Measurements from ENCODE around the gene NKAIN4. TPM values are rescaled to one million over a fixed set of nuclear protein-coding genes. Genes with fewer than 3 reads are reported as not detected.
"Not testable (repeated sequence)": the region's sequence is repeated elsewhere in the genome, so short reads cannot be mapped to it uniquely, and the experiment has no call there.

NKAIN4 gene
- total RNA-seq, 2 donors from 2014 or later, result not detected

DNA sequence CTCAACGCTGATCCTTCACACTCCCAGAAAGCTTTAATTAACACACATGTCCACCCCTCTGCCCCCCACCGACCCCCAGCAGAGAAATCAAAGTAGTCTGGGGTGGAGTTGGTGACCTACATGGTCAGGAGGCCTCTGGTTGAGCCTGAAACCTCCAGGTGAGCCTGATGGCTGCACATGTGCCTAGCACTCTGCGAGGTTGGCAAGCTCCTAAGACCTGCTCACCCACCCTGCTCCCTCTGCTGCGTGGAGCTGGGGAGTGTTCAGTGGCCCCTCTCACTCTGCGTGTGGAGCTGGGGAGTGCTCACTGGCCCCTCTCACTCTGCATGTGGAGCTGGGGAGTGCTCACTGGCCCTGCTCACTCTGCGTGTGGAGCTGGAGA lies 30.4 kb downstream of the NKAIN4 start:
- H3K27me3 Mint-ChIP-seq, result peaks cover under 1 to 9% of the 10 kb centered on the region in 2 donors
- DNase-seq (ENCODE audit: low spot score) (peak; percentile 49), ATAC-seq (no peak)
- H3K27ac Mint-ChIP-seq, result no peak overlapping the region
- H3K36me3 Mint-ChIP-seq, result no peaks in the 10 kb centered on the region
- H3K4me3 Mint-ChIP-seq, result no peak overlapping the region
- no peaks in the 10 kb centered on the region for H3K4me1 Mint-ChIP-seq (ENCODE audit: low read depth in 2 of 2)
- H3K9me3 Mint-ChIP-seq, result no peaks in the 10 kb centered on the region

DNA sequence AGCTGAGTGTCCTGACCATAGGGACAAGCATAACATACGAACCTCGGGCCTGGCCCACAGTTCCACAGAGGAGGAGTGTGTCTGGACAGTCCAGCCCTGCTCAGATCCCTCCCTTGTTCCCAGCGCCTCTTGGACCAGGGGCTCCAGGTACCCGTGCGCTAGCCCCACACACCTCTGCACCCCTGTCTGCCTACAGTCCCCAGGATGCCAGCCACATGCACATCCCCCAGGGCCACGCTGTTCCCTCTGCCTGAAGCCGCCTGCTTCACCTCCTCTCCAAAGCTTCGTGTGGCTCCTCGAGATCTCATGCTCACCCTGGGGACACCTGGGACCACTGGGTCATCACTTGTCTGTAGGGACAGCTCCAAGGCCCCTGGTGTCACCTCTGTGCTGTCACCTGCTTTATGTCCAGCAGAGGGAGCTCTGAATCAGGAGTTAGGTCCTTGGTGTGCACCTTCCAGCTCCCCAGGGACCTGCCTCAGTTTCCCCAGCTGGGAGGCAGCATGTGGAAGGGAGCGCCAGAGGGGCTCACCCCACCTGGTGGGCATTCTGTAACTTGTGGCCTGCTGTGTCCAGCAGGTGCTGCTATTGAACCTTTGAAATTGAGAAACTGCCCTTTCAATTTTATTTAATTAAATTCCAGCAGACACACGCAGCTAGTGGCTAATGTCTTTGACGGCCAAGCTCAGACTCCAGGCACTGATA lies 31.0 kb downstream of the NKAIN4 start:
- H3K4me3 Mint-ChIP-seq, result no peak overlapping the region
- H3K27ac Mint-ChIP-seq, result no peak overlapping the region
- ATAC-seq (peak; percentile 46 to 56), DNase-seq (ENCODE audit: low spot score) (peak; percentile 66)
- H3K36me3 Mint-ChIP-seq, result no peaks in the 10 kb centered on the region
- no peaks in the 10 kb centered on the region for H3K9me3 Mint-ChIP-seq
- peaks cover 0 to 9% of the 10 kb centered on the region in 2 donors for H3K27me3 Mint-ChIP-seq
- H3K4me1 Mint-ChIP-seq (ENCODE audit: low read depth in 2 of 2), result no peaks in the 10 kb centered on the region

DNA sequence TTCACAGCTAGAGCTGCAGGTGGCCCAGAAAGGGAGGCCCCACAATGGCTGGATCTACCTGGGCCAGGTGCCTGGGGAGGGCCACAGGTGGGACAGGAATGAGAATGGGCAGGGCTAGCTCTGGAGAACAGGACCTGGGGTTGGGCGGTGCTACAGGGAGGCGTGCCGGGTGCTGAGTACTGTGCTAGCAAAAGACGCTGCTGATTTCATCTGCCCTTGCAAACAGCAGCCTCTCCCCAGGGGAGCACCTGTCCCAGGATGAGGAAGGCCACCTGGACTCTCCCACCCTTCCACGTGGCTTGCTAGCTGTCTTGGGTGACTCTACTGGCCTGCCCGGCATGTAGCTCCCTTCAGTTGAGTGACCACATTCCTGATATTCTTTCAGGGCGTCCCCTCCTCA lies 31.7 kb downstream of the NKAIN4 start:
- Mint-ChIP-seq H3K27ac (no peak overlapping the region), H3K27me3 (peaks cover 0 to 9% of the 10 kb centered on the region in 2 donors), H3K4me1 (ENCODE audit: low read depth in 2 of 2) (no peaks in the 10 kb centered on the region), H3K36me3 (no peaks in the 10 kb centered on the region), H3K9me3 (no peaks in the 10 kb centered on the region), H3K4me3 (no peak overlapping the region)
- peak; percentile 56 for DNase-seq (ENCODE audit: low spot score)
- ATAC-seq, result no peak

DNA sequence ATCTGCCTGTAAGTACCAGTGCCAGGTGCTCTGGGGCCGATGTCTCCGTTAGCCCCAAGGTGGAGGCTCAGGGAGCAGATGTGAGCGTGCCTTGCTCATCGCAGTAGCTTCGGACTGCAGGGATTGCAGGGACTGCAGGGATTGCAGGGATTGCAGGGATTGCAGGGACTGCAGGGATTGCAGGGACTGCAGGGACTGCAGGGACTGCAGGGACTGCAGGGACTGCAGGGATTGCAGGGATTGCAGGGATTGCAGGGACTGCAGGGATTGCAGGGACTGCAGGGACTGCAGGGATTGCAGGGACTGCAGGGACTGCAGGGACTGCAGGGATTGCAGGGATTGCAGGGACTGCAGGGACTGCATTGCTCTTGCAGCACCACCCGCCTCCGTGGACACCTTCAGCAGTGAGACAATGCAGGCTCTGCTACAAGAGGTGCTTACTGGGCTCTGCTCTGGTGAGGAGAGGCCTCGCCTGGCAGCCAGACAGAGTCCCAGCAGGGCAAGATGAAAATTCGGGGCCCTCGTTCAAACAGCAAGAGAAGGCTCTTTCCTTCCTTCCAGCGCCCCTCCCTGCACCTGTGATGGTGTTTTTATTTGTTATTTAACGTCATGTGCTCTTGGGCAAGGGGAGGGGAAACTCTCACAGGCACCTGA lies 32.7 kb downstream of the NKAIN4 start:
- H3K4me1 Mint-ChIP-seq (ENCODE audit: low read depth in 2 of 2); DNase-seq (ENCODE audit: low spot score); H3K9me3 Mint-ChIP-seq; H3K4me3 Mint-ChIP-seq; H3K27ac Mint-ChIP-seq; ATAC-seq; H3K36me3 Mint-ChIP-seq; H3K27me3 Mint-ChIP-seq: not testable (repeated sequence)

DNA sequence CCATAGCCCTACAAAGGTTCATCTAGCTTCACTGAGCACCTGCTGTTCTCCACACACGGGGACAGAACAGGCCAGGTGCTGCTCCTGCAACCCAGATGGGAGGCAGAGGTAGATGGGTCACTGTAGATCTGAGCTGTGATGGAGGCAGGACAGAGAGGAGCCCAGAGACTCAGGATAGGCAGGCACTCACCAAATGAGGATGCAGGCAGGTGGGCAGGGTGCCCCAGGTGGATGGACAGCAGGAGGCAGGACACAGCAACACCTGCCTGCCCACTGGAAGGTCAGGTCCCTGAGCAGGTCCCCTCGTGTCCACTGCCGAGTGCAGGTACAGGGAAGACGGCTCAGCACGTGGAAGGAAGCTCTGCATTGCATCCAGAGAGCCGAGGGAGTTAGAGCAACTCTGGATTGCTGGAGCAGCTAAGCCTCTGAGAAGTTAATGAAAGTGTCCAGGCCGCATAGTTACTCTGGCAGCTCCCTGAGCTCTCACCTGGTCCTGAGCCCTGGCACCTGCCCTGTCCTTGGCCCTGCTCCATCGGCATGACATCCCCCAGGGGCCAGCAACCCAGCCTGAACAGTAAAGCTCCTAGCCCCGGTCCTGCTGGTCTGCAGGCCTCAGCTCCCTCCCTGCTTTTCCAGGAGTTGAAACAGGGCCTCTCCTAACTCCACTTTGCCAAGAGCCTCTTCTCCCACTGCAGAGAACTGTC lies 33.4 kb downstream of the NKAIN4 start:
- Mint-ChIP-seq H3K4me1 (ENCODE audit: low read depth in 2 of 2) (peaks cover 0 to 4% of the 10 kb centered on the region in 2 donors), H3K36me3 (no peaks in the 10 kb centered on the region), H3K4me3 (no peak overlapping the region), H3K27ac (no peak overlapping the region), H3K27me3 (peaks cover 0 to 9% of the 10 kb centered on the region in 2 donors), H3K9me3 (no peaks in the 10 kb centered on the region)
- no peak for DNase-seq (ENCODE audit: low spot score)
- no peak for ATAC-seq

DNA sequence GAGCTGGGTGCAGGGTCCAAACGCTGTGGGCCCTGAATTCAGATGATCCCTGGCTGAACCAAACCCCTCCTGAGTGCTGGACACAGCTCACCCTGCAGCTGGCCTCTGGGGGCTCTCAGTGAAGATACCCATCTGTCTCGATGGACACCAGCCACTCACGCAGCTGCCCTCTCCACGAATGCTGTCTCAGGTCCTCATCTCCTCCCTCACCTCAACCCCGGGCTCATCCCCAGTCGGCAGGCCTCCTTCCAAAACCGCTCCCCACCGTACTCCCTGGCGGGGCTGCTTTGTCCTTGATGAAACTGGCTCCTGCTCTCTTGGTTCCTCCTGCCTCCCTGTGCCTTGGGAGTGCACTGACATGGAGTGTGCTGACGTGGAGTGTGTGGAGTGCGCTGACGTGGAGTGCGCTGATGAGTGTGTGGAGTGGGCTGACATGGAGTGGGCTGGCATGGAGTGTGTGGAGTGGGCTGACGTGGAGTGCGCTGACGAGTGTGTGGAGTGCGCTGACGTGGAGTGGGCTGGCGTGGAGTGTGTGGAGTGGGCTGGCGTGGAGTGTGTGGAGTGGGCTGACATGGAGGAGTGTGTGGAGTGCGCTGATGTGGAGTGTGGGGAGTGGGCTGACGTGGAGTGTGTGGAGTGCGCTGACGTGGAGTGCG lies 34.3 kb downstream of the NKAIN4 start:
- DNase-seq (ENCODE audit: low spot score) (no peak), ATAC-seq (no peak)
- Mint-ChIP-seq H3K36me3 (peaks cover 4% of the 10 kb centered on the region), H3K9me3 (no peaks in the 10 kb centered on the region), H3K27ac (no peak overlapping the region), H3K4me1 (ENCODE audit: low read depth in 2 of 2) (peaks cover 4 to 8% of the 10 kb centered on the region in 2 donors), H3K4me3 (no peak overlapping the region), H3K27me3 (peaks cover 0 to 9% of the 10 kb centered on the region in 2 donors)

DNA sequence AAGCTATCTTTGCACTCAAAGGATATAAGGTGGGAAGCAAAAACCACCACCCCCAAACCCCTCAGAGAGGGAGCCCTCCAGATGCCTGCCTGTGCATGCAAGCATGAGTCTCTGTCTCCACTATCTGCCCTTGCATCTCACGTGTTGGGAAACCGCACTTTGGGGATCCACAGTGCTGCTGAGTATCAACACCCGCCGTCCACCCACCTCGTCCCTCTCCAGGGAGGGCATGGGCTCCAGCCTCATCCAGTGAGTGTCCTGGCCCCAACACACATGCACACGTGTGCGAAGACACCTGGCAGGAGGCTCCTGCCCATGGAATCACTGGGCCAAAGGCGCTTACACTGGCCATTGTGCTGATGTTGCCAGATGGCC lies 34.8 kb downstream of the NKAIN4 start:
- Mint-ChIP-seq H3K9me3 (no peaks in the 10 kb centered on the region), H3K4me1 (ENCODE audit: low read depth in 2 of 2) (peaks cover 10 to 13% of the 10 kb centered on the region in 2 donors), H3K36me3 (peaks cover 6% of the 10 kb centered on the region), H3K4me3 (no peak overlapping the region), H3K27me3 (peaks cover 0 to 9% of the 10 kb centered on the region in 2 donors), H3K27ac (no peak overlapping the region)
- ATAC-seq, result no peak
- no peak for DNase-seq (ENCODE audit: low spot score)

DNA sequence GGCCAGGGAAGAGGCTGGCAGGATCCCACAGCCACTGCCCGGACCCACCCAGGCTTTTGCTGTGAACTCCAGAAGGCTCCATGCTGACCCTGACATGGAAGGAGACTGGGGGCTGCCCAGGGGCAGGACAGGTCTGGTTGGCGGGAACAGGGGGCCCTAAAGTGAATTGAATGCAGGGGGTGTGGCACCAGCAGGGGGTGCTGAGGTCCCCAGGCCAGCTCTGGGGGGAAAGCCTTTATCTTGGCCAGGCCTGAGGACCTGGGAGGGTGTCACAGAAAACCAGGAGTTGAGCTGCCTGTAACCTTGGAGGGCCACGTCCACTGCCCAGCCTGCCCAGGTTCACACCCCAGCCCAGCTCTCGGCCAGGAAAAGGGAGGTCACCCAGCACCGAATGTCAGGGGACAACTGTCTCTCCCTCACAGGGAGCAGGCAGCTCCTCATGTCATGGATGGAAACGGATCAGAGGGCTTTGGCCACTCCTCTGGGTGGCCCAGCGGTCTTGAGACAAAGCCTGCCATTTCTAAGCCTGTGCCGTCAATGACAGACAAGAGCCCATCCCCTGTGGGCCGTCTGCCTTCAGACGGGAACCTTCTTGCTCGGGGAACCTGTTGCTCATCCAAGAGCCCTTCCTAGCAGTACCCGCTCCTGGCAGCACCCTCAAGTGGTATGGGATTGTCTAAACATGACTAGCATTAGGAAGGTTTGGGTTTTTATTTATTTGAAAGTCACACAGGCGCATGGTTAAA lies 35.4 kb downstream of the NKAIN4 start:
- Mint-ChIP-seq H3K27ac (no peak overlapping the region), H3K4me3 (no peak overlapping the region), H3K4me1 (ENCODE audit: low read depth in 2 of 2) (peaks cover 15 to 18% of the 10 kb centered on the region in 2 donors), H3K36me3 (peaks cover 11% of the 10 kb centered on the region), H3K9me3 (no peaks in the 10 kb centered on the region), H3K27me3 (peaks cover 0 to 9% of the 10 kb centered on the region in 2 donors)
- no peak for DNase-seq (ENCODE audit: low spot score)
- no peak for ATAC-seq

DNA sequence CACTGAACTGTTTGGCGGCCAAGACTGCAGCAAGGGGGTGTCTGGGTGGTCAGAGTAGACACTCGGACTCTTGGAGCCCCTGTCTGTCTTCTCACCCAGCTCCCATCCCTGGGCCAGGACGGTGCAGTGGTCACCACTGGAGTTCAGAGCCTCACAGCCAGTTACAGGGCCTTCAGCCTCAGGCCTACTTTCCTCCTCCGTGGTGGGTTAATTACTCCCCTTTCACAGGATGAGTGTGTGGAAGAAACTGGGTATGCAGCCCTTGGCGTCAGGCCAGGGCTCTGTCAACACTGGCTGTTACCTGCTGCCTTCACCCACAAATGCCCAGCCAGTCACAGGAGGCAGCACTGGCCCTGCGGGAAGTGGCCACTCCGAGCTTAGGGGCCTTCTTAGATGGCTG lies 36.6 kb downstream of the NKAIN4 start:
- Mint-ChIP-seq H3K4me1 (ENCODE audit: low read depth in 2 of 2) (peaks cover 25% of the 10 kb centered on the region in 2 donors), H3K4me3 (no peak overlapping the region), H3K36me3 (peaks cover 17% of the 10 kb centered on the region), H3K27ac (no peak overlapping the region), H3K27me3 (peaks cover 0 to 9% of the 10 kb centered on the region in 2 donors), H3K9me3 (no peaks in the 10 kb centered on the region)
- no peak for DNase-seq (ENCODE audit: low spot score)
- ATAC-seq, result no peak

DNA sequence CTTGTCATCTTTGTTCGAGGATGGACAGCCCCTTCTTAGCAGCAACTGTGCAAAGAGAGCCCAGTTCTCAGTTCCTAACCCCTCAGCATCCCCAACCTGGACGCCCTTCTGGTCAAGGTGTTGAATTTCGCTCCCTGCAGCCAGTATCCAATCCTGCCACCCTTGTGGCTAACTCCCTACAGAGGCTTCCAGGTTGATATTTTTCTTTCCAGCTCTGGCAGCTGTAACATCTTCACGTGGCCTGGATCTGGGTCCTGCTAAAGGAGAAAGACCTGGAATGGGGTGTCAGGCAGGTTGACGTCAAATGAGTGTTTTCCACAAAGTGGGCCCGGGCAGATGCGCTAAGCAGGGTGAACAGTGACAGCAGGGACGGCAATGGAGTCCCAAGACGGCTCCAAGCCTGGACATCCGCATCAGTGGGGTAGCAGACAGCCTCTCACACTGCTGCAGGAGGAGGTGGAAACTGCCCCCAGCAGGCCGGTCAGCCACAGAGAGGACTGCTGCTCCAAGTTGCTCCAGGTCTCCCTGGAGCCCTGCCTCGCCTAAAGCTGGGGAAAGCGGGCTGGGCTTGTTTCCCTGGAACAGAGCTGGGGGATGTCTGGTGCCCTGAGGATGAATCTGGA lies 37.3 kb downstream of the NKAIN4 start:
- H3K4me3 Mint-ChIP-seq, result peak overlapping the region; percentile 72

DNA sequence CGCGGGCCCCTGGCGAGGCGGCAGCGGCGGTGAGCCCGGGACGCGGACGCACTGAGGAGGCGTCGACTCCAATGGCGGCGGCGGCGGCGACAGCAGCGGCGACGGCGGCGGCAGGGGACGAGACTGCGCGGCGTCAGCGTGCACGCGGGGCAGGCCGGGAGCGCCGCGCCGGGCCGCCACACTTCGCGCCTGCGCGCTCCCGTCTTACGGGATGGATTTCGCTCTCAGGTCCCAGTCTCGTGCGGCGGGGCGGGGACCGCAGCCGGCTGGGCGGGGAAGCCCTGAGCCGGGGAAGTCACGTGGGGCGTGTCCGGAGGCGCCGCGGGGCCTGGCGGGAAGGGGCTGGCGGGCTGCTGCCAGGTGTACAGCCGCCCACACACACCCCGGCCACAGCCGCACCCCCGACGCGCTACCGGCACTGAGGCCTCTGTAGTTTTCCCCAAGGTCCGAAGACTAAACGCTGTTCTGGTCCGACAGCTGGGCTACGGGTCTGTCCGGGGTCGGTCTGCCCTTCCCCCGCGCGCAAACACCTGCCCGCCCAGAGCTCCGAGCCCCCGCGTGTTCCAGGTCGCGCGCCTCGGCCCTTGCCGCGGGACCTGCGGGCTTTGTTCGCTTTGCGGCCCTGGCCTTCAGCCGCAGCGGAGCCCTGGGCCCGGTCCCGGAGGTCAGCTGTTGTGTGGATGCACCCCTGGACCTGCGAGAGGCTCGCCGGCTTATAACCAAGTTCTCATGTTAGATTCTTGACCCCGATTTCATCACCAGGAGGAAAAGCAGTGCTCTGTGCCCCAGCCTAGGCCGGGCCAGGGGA lies 38.0 kb downstream of the NKAIN4 start, which contains the start of gene YTHDF1:
YTHDF1 (minus strand) TSS at position 91 of the 808 bp plus-strand sequence. CDS start 239 bp downstream, outside the sequence.
- Mint-ChIP-seq H3K36me3 (peaks cover 17% of the 10 kb centered on the region), H3K27ac (peak within 1 kb of the TSS; percentile 85 to 91), H3K9me3 (no peaks in the 10 kb centered on the region), H3K4me3 (peak within 1 kb of the TSS; percentile 96), H3K4me1 (ENCODE audit: low read depth in 2 of 2) (peaks cover 36 to 38% of the 10 kb centered on the region in 2 donors), H3K27me3 (peaks cover 0 to 9% of the 10 kb centered on the region in 2 donors)
- DNase-seq (ENCODE audit: low spot score) (peak; percentile 98), ATAC-seq (peak; percentile 96)

More for the DNA sequence above, 37.3 kb downstream of the NKAIN4 start:
- no peaks in the 10 kb centered on the region for H3K9me3 Mint-ChIP-seq
- peaks cover 31 to 33% of the 10 kb centered on the region in 2 donors for H3K4me1 Mint-ChIP-seq (ENCODE audit: low read depth in 2 of 2)
- peaks cover 17% of the 10 kb centered on the region for H3K36me3 Mint-ChIP-seq
- H3K27ac Mint-ChIP-seq, result peak overlapping the region; percentile 41 to 67
- H3K27me3 Mint-ChIP-seq, result peaks cover 0 to 9% of the 10 kb centered on the region in 2 donors
- no peak for ATAC-seq
- no peak for DNase-seq (ENCODE audit: low spot score)
